K562 (cell line): ENCODE data around the gene GET4. TPM values are rescaled to one million over a fixed set of nuclear protein-coding genes. Genes with fewer than 3 reads are reported as not detected.
A peak's percentile ranks its signal among the peaks of the same experiment; 100 is the strongest.

Source experiments
- CBFA2T3 ChIP-seq: fragments of 450-650 bp; IDR thresholded peaks from 2 replicates; pipeline ENCODE4 v1.6.1; 2017
- MBD1 ChIP-seq: fragments of 250-450 bp; sonication (Bioruptor Pico); IDR thresholded peaks from 2 replicates; pipeline ENCODE4 v1.8.0; 2022; ENCODE audit warnings: inconsistent platforms
- POLR2H ChIP-seq: IDR thresholded peaks from 2 replicates; pipeline ENCODE4 v1.6.1; 2016; ENCODE audit warnings: missing genetic modification characterization, low read depth, mild to moderate bottlenecking, control low read depth, missing compliant biosample characterization, moderate library complexity
- SMARCA4 ChIP-seq: fragments of 450-650 bp; IDR thresholded peaks from 2 replicates; pipeline ENCODE4 v1.6.1; 2016
- ZBTB12 ChIP-seq: fragments of 250-450 bp; sonication (Bioruptor Pico); IDR thresholded peaks from 2 replicates; pipeline ENCODE4 v1.4.0; 2020
- ZNF445 ChIP-seq: fragments of 250-450 bp; sonication (Bioruptor Pico); IDR thresholded peaks from 2 replicates; pipeline ENCODE4 v1.4.0; 2020; ENCODE audit warnings: low read depth, mild to moderate bottlenecking, moderate library complexity
- ZNF740 ChIP-seq, 3 experiments: fragments of 200-800 bp in 1 of 3; sonication (Bioruptor generic) in 1 of 3; sonication (generic) in 1 of 3; formaldehyde crosslinking in 1 of 3; IDR thresholded peaks; 2 replicates each; pipeline versions ENCODE4 v1.6.1 to v1.8.0; 2016 to 2022; ENCODE audit warnings: mild to moderate bottlenecking in 2 of 3, missing compliant biosample characterization in 2 of 3, missing genetic modification characterization in 2 of 3, missing genetic modification reagents in 1 of 3
- polyA plus RNA-seq, 8 experiments: library from polyadenylated mRNA; depleted of rRNA in 4 of 8; stranded (reverse) in 5 of 8; unstranded in 3 of 8; fragments of >200 nt; fragmentation: Nextera tagmentation in 2 of 8; fragmentation: Illumina TruSeq in 1 of 8; extraction: Ambion mirVana in 2 of 8; extraction: Trizol in 1 of 8; gene quantifications; 2 replicates each; pipeline versions ENCODE4 v1.2.1 to v1.2.3, GENCODE V29; 2011 to 2014; ENCODE audit warnings: inconsistent platforms in 1 of 8, missing spikeins in 1 of 8
- total RNA-seq, 7 experiments: library from RNA; depleted of rRNA in 6 of 7; stranded (reverse); fragments of >200 nt in 6 of 7; fragmentation: Illumina TruSeq in 2 of 7; extraction: Trizol in 2 of 7; gene quantifications; 2 replicates each; pipeline versions ENCODE4 v1.2.1 to v1.2.3, GENCODE V29; 2011 to 2021; ENCODE audit warnings: low replicate concordance in 1 of 7
- TF ChIP-seq, protein P1 (sequence below), 2 experiments: IDR thresholded peaks in 1 of 2; conservative IDR thresholded peaks in 1 of 2; 2 replicates each; pipeline ENCODE4 v1.6.1; 2016; ENCODE audit warnings: low read depth in 2 of 2, mild to moderate bottlenecking in 1 of 2, missing compliant biosample characterization in 1 of 2, missing genetic modification characterization in 1 of 2, moderate library complexity in 1 of 2
- TF ChIP-seq, protein P2 (sequence below): fragments of 450-650 bp; IDR thresholded peaks from 2 replicates; pipeline ENCODE4 v1.6.1; 2017; ENCODE audit warnings: antibody characterized with exemption

The GET4 gene
- total and polyA plus RNA-seq, 9 of the 15 experiments (the other 6 are each of a cell fraction or from before 2014, with no cell fraction given) = 0.99 to 122 (median 40.4) TPM

DNA sequence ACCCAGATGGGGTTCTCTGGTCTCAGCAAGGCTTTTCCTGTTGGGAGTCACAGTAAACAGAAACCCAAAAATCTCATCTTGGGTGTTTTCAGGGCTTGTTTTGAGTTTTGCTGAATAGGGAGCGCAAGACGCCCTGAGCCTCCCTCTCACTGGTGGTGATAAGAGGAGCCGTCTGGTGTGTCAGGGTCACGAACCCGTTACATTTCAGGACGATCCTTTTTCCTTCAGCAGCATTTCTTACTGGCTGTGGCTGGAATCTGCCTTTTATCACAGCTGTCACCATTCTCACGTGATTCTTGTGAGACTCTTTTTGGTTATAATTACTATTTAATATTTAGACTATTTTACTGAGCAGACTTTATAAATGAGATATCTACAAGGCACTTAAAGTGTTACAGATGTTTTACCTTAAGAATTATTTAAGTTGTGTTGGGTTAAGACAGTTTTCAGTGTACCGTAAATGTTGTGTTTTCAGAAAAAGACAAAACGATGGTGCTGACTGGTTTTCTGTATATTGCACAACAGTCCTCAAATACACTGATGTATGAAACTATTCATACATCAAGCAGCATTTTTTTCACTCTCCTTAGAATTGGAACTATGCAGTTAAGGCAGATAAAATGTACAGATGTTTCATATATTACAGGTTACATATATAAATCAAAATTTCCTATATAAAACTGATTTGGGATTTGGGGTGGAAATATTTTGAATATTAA is 2.2 kb upstream of the GET4 start (continued):
- TF ChIP-seq ZNF740 (CRISPR knock-in tag; IDR thresholded peaks at IDR 0.05) = no peak
- 0 out of 4 replicates have a peak, but pooled peaks of 1 of the 2 experiments have one; percentile 4 for TF ChIP-seq ZNF740 (tag; IDR thresholded peaks at IDR 0.05)
- TF ChIP-seq, protein P1, sequence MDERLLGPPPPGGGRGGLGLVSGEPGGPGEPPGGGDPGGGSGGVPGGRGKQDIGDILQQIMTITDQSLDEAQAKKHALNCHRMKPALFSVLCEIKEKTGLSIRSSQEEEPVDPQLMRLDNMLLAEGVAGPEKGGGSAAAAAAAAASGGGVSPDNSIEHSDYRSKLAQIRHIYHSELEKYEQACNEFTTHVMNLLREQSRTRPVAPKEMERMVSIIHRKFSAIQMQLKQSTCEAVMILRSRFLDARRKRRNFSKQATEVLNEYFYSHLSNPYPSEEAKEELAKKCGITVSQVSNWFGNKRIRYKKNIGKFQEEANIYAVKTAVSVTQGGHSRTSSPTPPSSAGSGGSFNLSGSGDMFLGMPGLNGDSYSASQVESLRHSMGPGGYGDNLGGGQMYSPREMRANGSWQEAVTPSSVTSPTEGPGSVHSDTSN (CRISPR knock-in tag; IDR thresholded peaks at IDR 0.05; ENCODE audit: low read depth) = no peak
- TF ChIP-seq, protein P1 (tag; conservative IDR thresholded peaks at IDR 0.05; ENCODE audit: low read depth) = peak; percentile 53
- peak; percentile 24; the same call in 1 of the 2 replicates for TF ChIP-seq SMARCA4
- no peak for TF ChIP-seq MBD1
- peak; percentile 65 for TF ChIP-seq CBFA2T3
- TF ChIP-seq ZNF445 (CRISPR knock-in tag) = 0 out of 2 replicates have a peak, but pooled peaks have one; percentile 30
- TF ChIP-seq ZBTB12 (CRISPR knock-in tag) = no peak
- TF ChIP-seq POLR2H (tag) = peak; percentile 42; the same call in 1 of the 2 replicates
- TF ChIP-seq, protein P2, sequence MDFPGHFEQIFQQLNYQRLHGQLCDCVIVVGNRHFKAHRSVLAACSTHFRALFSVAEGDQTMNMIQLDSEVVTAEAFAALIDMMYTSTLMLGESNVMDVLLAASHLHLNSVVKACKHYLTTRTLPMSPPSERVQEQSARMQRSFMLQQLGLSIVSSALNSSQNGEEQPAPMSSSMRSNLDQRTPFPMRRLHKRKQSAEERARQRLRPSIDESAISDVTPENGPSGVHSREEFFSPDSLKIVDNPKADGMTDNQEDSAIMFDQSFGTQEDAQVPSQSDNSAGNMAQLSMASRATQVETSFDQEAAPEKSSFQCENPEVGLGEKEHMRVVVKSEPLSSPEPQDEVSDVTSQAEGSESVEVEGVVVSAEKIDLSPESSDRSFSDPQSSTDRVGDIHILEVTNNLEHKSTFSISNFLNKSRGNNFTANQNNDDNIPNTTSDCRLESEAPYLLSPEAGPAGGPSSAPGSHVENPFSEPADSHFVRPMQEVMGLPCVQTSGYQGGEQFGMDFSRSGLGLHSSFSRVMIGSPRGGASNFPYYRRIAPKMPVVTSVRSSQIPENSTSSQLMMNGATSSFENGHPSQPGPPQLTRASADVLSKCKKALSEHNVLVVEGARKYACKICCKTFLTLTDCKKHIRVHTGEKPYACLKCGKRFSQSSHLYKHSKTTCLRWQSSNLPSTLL = peak; percentile 17; the same call in 1 of the 2 replicates
